ENCODE measurements around the gene LRFN2.

Gene LRFN2

GRCh38 chr6:40476673-40477072 lies 110.5 kb downstream of the LRFN2 start:
- no peak for DNase-seq (ENCODE audit: low spot score)

GRCh38 chr6:40474937-40475336 lies 112.2 kb downstream of the LRFN2 start:
- no peak for DNase-seq (ENCODE audit: low spot score)

- DNase-seq (ENCODE audit: low spot score), result no peak
Measured at GRCh38 chr6:40473026-40473425, 114.1 kb downstream of the LRFN2 start.

GRCh38 chr6:40472353-40472752 lies 114.8 kb downstream of the LRFN2 start:
- DNase-seq (ENCODE audit: low spot score), result no peak

GRCh38 chr6:40471243-40471642 lies 115.9 kb downstream of the LRFN2 start:
- no peak for DNase-seq (ENCODE audit: low spot score)

- no peak for DNase-seq (ENCODE audit: low spot score)
Measured at GRCh38 chr6:40469323-40469722, 117.8 kb downstream of the LRFN2 start.

GRCh38 chr6:40466986-40467539 lies 120.1 kb downstream of the LRFN2 start:
- DNase-seq (ENCODE audit: low spot score), result no peak

- DNase-seq (ENCODE audit: low spot score), result no peak
Measured at GRCh38 chr6:40461643-40462042, 125.5 kb downstream of the LRFN2 start.

- no peak for DNase-seq (ENCODE audit: low spot score)
Measured at GRCh38 chr6:40460380-40460779, 126.8 kb downstream of the LRFN2 start.

- no peak for DNase-seq (ENCODE audit: low spot score)
Measured at GRCh38 chr6:40457261-40457660, 129.9 kb downstream of the LRFN2 start.

GRCh38 chr6:40456390-40457013 lies 130.7 kb downstream of the LRFN2 start:
- no peak for DNase-seq (ENCODE audit: low spot score)

- DNase-seq (ENCODE audit: low spot score), result no peak
Measured at GRCh38 chr6:40455686-40456389, 131.3 kb downstream of the LRFN2 start.

GRCh38 chr6:40450483-40450882 lies 136.7 kb downstream of the LRFN2 start:
- DNase-seq (ENCODE audit: low spot score), result no peak

GRCh38 chr6:40444811-40445210 lies 142.4 kb downstream of the LRFN2 start:
- DNase-seq (ENCODE audit: low spot score), result no peak

GRCh38 chr6:40444312-40444711 lies 142.9 kb downstream of the LRFN2 start:
- DNase-seq (ENCODE audit: low spot score), result no peak

- no peak for DNase-seq (ENCODE audit: low spot score)
Measured at GRCh38 chr6:40443842-40444241, 143.3 kb downstream of the LRFN2 start.

- no peak for DNase-seq (ENCODE audit: low spot score)
Measured at GRCh38 chr6:40442591-40442990, 144.6 kb downstream of the LRFN2 start.

- DNase-seq (ENCODE audit: low spot score), result no peak
Measured at GRCh38 chr6:40441150-40441549, 146.0 kb downstream of the LRFN2 start.

- DNase-seq (ENCODE audit: low spot score), result no peak
Measured at GRCh38 chr6:40440053-40440452, 147.1 kb downstream of the LRFN2 start.

- no peak for DNase-seq (ENCODE audit: low spot score)
Measured at GRCh38 chr6:40439026-40439800, 148.0 kb downstream of the LRFN2 start.

GRCh38 chr6:40438246-40438887 lies 148.8 kb downstream of the LRFN2 start:
- no peak for DNase-seq (ENCODE audit: low spot score)

- no peak for DNase-seq (ENCODE audit: low spot score)
Measured at GRCh38 chr6:40437631-40438030, 149.5 kb downstream of the LRFN2 start.
